Lung (tissue), 12 donors: ENCODE data around the gene RGS1. TPM values are rescaled to one million over a fixed set of nuclear protein-coding genes. Genes with fewer than 3 reads are reported as not detected.

ENCODE experiments used
- ATAC-seq: fragments of 200-7000 bp; cut with Tn5 transposase; one replicate; pipeline ENCODE4 v1.9.1; 2020; ENCODE audit warnings: moderate number of reproducible peaks; ENCODE audit not compliant: insufficient read depth, low FRiP score
- DNase-seq, 3 donors: peaks; one replicate each; pipeline ENCODE4 v3.0.0-alpha.2; 2013 to 2017
- H3K27ac ChIP-seq, 2 donors: one replicate each; pipeline ENCODE4 v1.5.1; 2013; ENCODE audit warnings: mild to moderate bottlenecking in 2 of 2, moderate library complexity in 2 of 2, control low read depth in 1 of 2, inconsistent platforms in 1 of 2, low read depth in 1 of 2, low read length in 1 of 2
- H3K27me3 ChIP-seq, 3 donors: one replicate each; pipeline ENCODE4 v1.5.1; 2013; ENCODE audit warnings: low read length in 2 of 3; ENCODE audit not compliant: control insufficient read depth in 3 of 3, insufficient read depth in 3 of 3
- H3K36me3 ChIP-seq, 4 donors: one replicate each; pipeline ENCODE4 v1.5.1; 2013; ENCODE audit warnings: low read length in 4 of 4, mild to moderate bottlenecking in 1 of 4, moderate library complexity in 1 of 4; ENCODE audit not compliant: control insufficient read depth in 4 of 4, insufficient read depth in 4 of 4
- H3K4me1 ChIP-seq, 5 donors: one replicate each; pipeline ENCODE4 v1.5.1; 2013; ENCODE audit warnings: low read length in 5 of 5, mild to moderate bottlenecking in 2 of 5, moderate library complexity in 1 of 5; ENCODE audit not compliant: control insufficient read depth in 5 of 5, insufficient read depth in 5 of 5
- H3K4me3 ChIP-seq: one replicate; pipeline ENCODE4 v1.5.1; 2013; ENCODE audit warnings: mild to moderate bottlenecking, control low read depth, moderate library complexity
- H3K9ac ChIP-seq, 2 donors: one replicate each; pipeline ENCODE4 v1.5.1; 2013; ENCODE audit warnings: low read length in 2 of 2, control low read depth in 1 of 2; ENCODE audit not compliant: insufficient read depth in 1 of 2
- H3K9me3 ChIP-seq, 4 donors: one replicate each; pipeline ENCODE4 v1.5.1; 2013; ENCODE audit warnings: low read length in 3 of 4, mild to moderate bottlenecking in 1 of 4, moderate library complexity in 1 of 4; ENCODE audit not compliant: control insufficient read depth in 4 of 4, insufficient read depth in 3 of 4
- CTCF ChIP-seq: IDR thresholded peaks from 2 replicates; pipeline ENCODE4 v1.5.1; 2012; ENCODE audit warnings: mild to moderate bottlenecking; ENCODE audit errors: control extremely low read depth, extremely low read depth
- WGBS, 2 donors: extraction: QIAGEN DNeasy Blood & Tissue Kit; methylation state at CpG; one replicate each; pipeline ENCODE4 v1.1.7; 2013; 5-methylcytosine and 5-hydroxymethylcytosine counted together
- polyA plus RNA-seq, 2 donors: library from polyadenylated mRNA; stranded (reverse); fragments of 200-250 nt; gene quantifications; one replicate each; pipeline ENCODE4 v1.2.1, GENCODE V29; 2013
- total RNA-seq, 2 donors: library from RNA; depleted of rRNA in 1 of 2; stranded (reverse); fragments of >200 nt in 1 of 2; gene quantifications; one replicate each; pipeline ENCODE4 v1.2.1, GENCODE V29; 2014 to 2021
- donor health status: control.
- donor health status: control.
- donor health status: Bipolar disorder and iron deficiency.
- donor health status: healthy.
- donor health status: DM: yes; HTN: yes; CAD: no.

Gene RGS1
- total and polyA plus RNA-seq, 4 donors: 7.3 to 86.6 (median 21.0) TPM

- no peak for TF ChIP-seq CTCF
- ATAC-seq: no peak
- Histone ChIP-seq H3K4me3 (no peak overlapping the region), H3K27me3 (no peaks in the 10 kb centered on the region), H3K4me1 (no peaks in the 10 kb centered on the region), H3K9me3 (no peaks in the 10 kb centered on the region), H3K27ac (no peak overlapping the region), H3K36me3 (no peaks in the 10 kb centered on the region), H3K9ac (no peak overlapping the region)
- WGBS, 2 donors: 30 to 33% methylated on average over 6 of the region's 6 CpGs
- no peak for DNase-seq
These were observed 22.8 kb upstream of the RGS1 start for GRCh38 chr1:192552760-192553191.

DNA sequence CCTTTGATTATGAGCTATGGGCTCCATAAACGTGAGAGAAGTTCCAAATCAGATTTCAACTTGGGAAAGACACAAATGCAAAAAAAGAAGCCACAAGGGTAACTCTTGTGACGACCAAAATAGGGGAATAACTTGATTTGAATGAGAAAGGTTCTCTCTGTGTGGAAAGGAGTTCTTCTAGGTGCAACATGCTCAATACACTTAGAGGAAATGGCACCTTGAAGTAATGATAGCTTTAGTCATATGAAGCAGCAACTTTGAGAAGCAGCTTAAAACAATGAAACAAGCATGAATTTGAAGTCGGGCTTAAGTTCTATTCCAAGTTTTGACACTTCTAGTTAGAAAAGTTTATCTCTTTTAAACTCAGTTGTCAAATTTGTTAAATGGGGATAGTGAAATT is 21.8 kb upstream of the RGS1 start:
- Histone ChIP-seq H3K4me3 (no peak overlapping the region), H3K4me1 (no peaks in the 10 kb centered on the region), H3K36me3 (no peaks in the 10 kb centered on the region), H3K27me3 (no peaks in the 10 kb centered on the region), H3K9me3 (no peaks in the 10 kb centered on the region), H3K9ac (no peak overlapping the region), H3K27ac (no peak overlapping the region)
- WGBS, 2 donors: 88 to 93% methylated on average over 3 of the region's 3 CpGs
- no peak for TF ChIP-seq CTCF
- ATAC-seq (no peak), DNase-seq (no peak)

- no peaks in the 10 kb centered on the region for H3K27me3 ChIP-seq
- H3K27ac ChIP-seq: no peak overlapping the region
- H3K9me3 ChIP-seq: no peaks in the 10 kb centered on the region
- WGBS, 2 donors: 85 to 86% methylated on average over 4 of the region's 4 CpGs
- H3K36me3 ChIP-seq: no peaks in the 10 kb centered on the region
- H3K9ac ChIP-seq: no peak overlapping the region
- DNase-seq (no peak), ATAC-seq (no peak)
- no peak for TF ChIP-seq CTCF
- H3K4me1 ChIP-seq: no peaks in the 10 kb centered on the region
- H3K4me3 ChIP-seq: no peak overlapping the region
These were observed 20.7 kb upstream of the RGS1 start for GRCh38 chr1:192554904-192555303.

GRCh38 chr1:192555399-192555798 is 20.2 kb upstream of the RGS1 start:
- no peaks in the 10 kb centered on the region for H3K9me3 ChIP-seq
- H3K36me3 ChIP-seq: no peaks in the 10 kb centered on the region
- ATAC-seq: no peak
- no peak overlapping the region for H3K4me3 ChIP-seq
- H3K4me1 ChIP-seq: no peaks in the 10 kb centered on the region
- no peak overlapping the region for H3K9ac ChIP-seq
- no peak for DNase-seq
- TF ChIP-seq CTCF: no peak
- no peak overlapping the region for H3K27ac ChIP-seq
- H3K27me3 ChIP-seq: no peaks in the 10 kb centered on the region
